DND-41 (cell line): ENCODE measurements around the gene TSGA10.

ENCODE experiments used
- EZH2 ChIP-seq: IDR thresholded peaks from 3 replicates; pipeline ENCODE4 v1.6.1; 2012; ENCODE audit warnings: borderline replicate concordance, low read depth, mild to moderate bottlenecking, moderate library complexity, low read length, inconsistent platforms; ENCODE audit not compliant: severe bottlenecking
- TF ChIP-seq, protein P1 (sequence below): IDR thresholded peaks from 2 replicates; pipeline ENCODE4 v1.5.1; 2012; ENCODE audit warnings: borderline replicate concordance, low read length, moderate library complexity, mild to moderate bottlenecking; ENCODE audit not compliant: poor library complexity, severe bottlenecking; ENCODE audit errors: extremely low read depth

DNA sequence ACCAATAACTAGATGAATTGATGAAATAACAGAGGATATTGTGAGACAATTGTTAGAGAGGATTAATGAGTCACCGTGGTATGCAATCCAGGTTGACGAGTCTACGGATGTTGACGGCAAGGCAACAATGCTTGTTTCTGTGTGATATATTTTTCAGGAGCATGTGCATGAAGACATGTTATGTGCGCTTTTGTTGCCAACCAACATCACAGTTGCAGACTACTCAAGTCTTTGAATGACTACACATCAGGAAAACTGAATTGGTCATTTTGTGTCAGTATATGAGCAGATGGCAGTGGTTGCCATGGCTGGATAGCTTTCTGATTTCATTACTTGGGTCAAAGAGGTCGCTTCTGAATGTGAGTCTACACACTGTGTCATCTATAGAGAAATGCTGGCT is 122.0 kb downstream of the TSGA10 start:
- TF ChIP-seq, protein P1, sequence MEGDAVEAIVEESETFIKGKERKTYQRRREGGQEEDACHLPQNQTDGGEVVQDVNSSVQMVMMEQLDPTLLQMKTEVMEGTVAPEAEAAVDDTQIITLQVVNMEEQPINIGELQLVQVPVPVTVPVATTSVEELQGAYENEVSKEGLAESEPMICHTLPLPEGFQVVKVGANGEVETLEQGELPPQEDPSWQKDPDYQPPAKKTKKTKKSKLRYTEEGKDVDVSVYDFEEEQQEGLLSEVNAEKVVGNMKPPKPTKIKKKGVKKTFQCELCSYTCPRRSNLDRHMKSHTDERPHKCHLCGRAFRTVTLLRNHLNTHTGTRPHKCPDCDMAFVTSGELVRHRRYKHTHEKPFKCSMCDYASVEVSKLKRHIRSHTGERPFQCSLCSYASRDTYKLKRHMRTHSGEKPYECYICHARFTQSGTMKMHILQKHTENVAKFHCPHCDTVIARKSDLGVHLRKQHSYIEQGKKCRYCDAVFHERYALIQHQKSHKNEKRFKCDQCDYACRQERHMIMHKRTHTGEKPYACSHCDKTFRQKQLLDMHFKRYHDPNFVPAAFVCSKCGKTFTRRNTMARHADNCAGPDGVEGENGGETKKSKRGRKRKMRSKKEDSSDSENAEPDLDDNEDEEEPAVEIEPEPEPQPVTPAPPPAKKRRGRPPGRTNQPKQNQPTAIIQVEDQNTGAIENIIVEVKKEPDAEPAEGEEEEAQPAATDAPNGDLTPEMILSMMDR, result no peak
- TF ChIP-seq EZH2, result no peak
